HUES64 (cell line): Measurements from ENCODE around the gene DDAH2.
A peak's percentile ranks its signal among the peaks of the same experiment; 100 is the strongest.

Experiments
- H3K27ac ChIP-seq: 2 replicates; pipeline ENCODE4 v1.7.0; 2013; ENCODE audit warnings: low read depth, low read length, inconsistent platforms
- H3K27me3 ChIP-seq: 2 replicates; pipeline ENCODE4 v1.6.1; 2013; ENCODE audit warnings: mild to moderate bottlenecking, low read length; ENCODE audit not compliant: insufficient read depth
- H3K36me3 ChIP-seq: 2 replicates; pipeline ENCODE4 v1.6.1; 2013; ENCODE audit warnings: mild to moderate bottlenecking, low read length; ENCODE audit not compliant: insufficient read depth
- H3K4me1 ChIP-seq: 2 replicates; pipeline ENCODE4 v1.6.1; 2013; ENCODE audit warnings: mild to moderate bottlenecking, low read length, moderate library complexity; ENCODE audit not compliant: insufficient read depth
- H3K4me3 ChIP-seq: 2 replicates; pipeline ENCODE4 v1.5.1; 2013; ENCODE audit warnings: mild to moderate bottlenecking, low read length, moderate library complexity
- H3K9ac ChIP-seq: 2 replicates; pipeline ENCODE4 v1.6.1; 2013; ENCODE audit warnings: mild to moderate bottlenecking, low read depth, low read length
- H3K9me3 ChIP-seq: 2 replicates; pipeline ENCODE4 v1.6.1; 2013; ENCODE audit warnings: low read depth, low read length; ENCODE audit not compliant: insufficient read depth
- WGBS: fragments of 150-250, 120-280 bp; methylation state at CpG from one replicate; pipeline ENCODE4 v1.1.7; 2013; ENCODE audit warnings: missing lambda C conversion rate; 5-methylcytosine and 5-hydroxymethylcytosine counted together

The DDAH2 gene

DNA sequence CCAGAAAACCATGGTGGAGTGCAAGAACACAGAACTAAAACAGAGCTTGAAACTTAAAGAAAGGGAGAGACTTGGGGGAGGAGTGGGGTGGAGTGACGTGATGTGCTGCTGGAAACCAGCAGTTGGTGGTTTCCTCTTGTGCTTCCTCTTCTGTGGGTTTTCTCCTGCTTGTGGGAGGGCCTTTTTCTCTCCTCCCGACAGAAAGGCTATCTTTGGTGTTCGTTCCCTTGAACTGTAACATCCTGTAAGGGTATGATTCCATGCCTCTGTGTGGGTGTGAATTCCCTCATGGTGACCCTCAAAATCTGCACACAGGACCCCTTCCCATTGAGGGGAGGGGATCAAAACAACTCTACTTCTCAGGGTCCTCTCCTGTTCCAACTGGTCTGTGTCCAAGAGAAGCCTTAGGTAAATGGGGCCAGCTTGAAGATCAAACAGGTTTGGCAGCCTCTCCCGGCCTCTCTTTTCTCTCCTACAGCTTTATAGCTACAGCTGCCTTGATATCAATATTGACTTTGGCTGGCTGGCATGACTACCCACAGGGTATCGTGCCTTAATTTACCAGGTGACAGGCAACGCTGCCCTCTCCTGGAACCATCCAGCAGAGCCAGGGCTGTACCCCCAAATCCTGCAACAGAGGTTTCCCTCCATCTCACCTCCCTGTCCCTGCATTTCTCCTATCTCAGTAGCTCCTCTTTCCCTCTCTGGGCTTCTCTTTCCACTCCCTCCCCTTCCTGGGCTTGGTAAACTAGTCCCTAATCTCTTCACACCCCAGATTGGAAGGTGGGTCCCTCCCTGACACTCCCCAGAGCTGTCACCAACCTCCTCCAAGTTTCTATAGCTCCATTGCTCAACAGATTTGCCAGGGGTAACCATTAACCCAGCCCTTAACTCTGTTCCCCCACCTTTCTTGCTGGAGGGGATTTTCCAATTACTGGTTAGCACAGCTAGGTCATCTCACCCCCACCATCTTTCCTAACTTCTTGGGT, 9.2 kb upstream of the DDAH2 start:
- WGBS, result 59% methylated on average over 4 of the region's 6 CpGs
- Histone ChIP-seq H3K4me1 (peaks cover 38% of the 10 kb centered on the region), H3K9ac (peak overlapping the region; percentile 3; the same call in 1 of the 2 replicates), H3K9me3 (no peaks in the 10 kb centered on the region), H3K4me3 (peak overlapping the region; percentile 11; the same call in 1 of the 2 replicates), H3K27ac (peak overlapping the region; percentile 70), H3K36me3 (peaks cover 31% of the 10 kb centered on the region), H3K27me3 (no peaks in the 10 kb centered on the region)

DNA sequence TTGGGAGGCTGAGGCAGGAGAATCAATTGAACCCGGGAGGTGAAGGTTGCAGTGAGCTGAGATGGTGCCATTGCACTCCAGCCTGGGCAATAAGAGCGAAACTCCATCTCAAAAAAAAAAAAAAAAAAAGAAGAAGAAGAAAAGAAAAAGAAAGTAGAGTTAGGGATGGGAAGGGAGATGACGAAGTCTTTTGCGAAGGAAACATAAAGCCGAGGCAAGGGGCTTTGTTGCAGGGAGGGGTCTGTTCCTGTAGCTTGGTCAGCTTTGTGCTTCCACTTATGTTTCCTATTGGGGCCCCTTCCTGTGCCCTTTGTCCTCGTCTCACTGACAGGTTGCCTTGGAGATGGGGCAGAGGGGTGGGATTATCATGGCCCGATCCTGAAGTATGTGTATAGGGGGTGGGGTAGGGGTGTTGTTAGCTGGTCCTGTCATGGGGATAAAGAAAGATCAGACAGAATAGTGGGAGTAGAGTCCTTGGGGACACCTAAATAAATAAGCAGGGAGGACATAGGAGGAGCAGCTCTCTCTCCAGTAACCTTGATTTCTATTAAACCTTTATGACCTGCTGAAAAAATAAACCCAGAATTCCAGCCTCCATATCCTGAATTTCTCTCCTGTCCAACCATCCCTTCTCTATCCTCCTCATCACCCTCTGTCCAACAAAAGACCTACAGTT, 8.4 kb upstream of the DDAH2 start:
- no peaks in the 10 kb centered on the region for H3K27me3 ChIP-seq
- H3K36me3 ChIP-seq, result peaks cover 30% of the 10 kb centered on the region
- H3K9ac ChIP-seq, result peak overlapping the region; percentile 3; the same call in 1 of the 2 replicates
- WGBS, result 38% methylated on average over 6 of the region's 7 CpGs
- peak overlapping the region; percentile 70 for H3K27ac ChIP-seq
- no peaks in the 10 kb centered on the region for H3K9me3 ChIP-seq
- peaks cover 38% of the 10 kb centered on the region for H3K4me1 ChIP-seq
- H3K4me3 ChIP-seq, result peak overlapping the region; percentile 11; the same call in 1 of the 2 replicates

DNA sequence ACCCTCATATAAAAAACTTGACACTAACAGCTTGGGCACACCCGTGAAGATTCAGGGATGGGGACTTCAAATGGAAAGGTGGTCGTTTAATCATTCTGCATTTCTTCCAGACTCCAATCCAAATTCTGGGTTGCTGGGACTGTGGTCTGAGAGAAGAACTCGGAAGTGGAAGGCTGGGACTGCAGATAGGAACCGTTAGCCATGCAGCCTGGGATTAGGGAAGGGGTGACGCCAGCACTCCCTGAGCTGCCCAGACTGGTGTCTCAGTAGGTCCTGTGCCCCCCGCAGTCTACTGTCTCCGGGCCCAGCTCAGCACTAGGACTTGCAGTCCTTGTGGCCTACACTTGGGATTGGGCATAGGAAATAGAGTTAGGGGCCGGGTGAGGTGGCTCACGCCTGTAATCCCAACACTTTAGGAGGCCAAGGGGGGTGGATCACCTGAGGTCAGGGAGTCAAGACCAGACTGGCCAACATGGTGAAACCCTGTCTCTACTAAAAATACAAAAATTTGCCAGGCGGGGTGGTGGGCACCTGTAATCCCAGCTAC, 7.7 kb upstream of the DDAH2 start:
- H3K4me3 ChIP-seq, result peak overlapping the region; percentile 90
- WGBS, result 33% methylated on average over 10 of the region's 10 CpGs

DNA sequence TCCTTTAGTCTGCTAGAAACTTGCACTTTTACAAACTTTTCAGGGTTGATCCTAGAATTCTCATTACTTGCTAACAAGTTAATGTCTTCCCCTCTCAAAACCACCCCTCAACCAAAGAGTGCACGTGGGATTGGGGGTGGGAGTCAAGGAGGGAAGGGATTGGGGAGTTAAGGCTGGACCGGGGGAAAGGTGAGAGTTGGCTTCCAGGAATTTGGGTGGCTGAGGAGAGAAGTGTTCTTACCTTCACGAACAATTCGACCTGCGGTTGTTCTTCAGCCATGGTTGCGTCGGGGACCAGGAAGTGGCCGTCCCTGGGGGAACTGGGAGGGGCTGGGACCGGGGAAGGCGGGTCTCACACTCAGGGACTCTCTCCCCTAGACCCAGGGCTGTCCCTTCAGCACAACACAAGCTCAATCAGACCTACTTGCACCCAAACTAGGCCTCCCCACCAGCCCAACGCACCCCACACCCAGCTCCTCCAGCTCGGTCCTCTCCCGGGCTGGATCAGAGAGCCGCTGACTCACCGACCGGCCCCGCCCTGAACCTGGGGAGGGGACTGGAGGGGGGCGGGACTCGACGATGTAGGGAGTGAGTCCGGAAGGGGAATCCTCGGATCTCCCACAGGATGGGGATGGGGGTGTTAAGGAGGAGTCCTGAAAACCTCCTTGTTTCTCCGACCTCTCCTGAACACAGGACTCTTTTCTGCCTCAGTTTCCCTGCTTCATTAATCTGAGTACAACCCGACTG, 7.1 kb upstream of the DDAH2 start, which contains the start of gene CLIC1:
TSS of gene CLIC1 (minus strand) at position 510 of the 747 bp plus-strand sequence. CDS start at position 280, 230 bp downstream.
- H3K27ac ChIP-seq, result peak within 1 kb of the TSS; percentile 83
- H3K9ac ChIP-seq, result peak within 1 kb of the TSS; percentile 76
- peaks cover 30% of the 10 kb centered on the region for H3K36me3 ChIP-seq
- H3K4me1 ChIP-seq, result peaks cover 38% of the 10 kb centered on the region
- no peaks in the 10 kb centered on the region for H3K27me3 ChIP-seq
- peak within 1 kb of the TSS; percentile 90 for H3K4me3 ChIP-seq
- H3K9me3 ChIP-seq, result no peaks in the 10 kb centered on the region
- WGBS, result under 1% methylated on average over 23 of the region's 24 CpGs

More for the DNA sequence above, 7.7 kb upstream of the DDAH2 start:
- Histone ChIP-seq H3K27me3 (no peaks in the 10 kb centered on the region), H3K9ac (peak overlapping the region; percentile 76; the same call in 1 of the 2 replicates), H3K4me1 (peaks cover 38% of the 10 kb centered on the region), H3K9me3 (no peaks in the 10 kb centered on the region), H3K36me3 (peaks cover 30% of the 10 kb centered on the region), H3K27ac (peak overlapping the region; percentile 83; the same call in 1 of the 2 replicates)

GRCh38 chr6:31734821-31735406, 5.8 kb upstream of the DDAH2 start:
- H3K4me3 ChIP-seq, result peak overlapping the region; percentile 90
- H3K27ac ChIP-seq, result peak overlapping the region; percentile 80
- peak overlapping the region; percentile 76 for H3K9ac ChIP-seq
- H3K4me1 ChIP-seq, result peaks cover 37% of the 10 kb centered on the region
- 2% methylated on average over 18 of the region's 18 CpGs for WGBS
- H3K9me3 ChIP-seq, result no peaks in the 10 kb centered on the region
- H3K36me3 ChIP-seq, result peaks cover 38% of the 10 kb centered on the region
- no peaks in the 10 kb centered on the region for H3K27me3 ChIP-seq

- Histone ChIP-seq H3K4me3 (peak overlapping the region; percentile 90), H3K36me3 (peaks cover 38% of the 10 kb centered on the region), H3K9me3 (no peaks in the 10 kb centered on the region), H3K4me1 (peaks cover 36% of the 10 kb centered on the region), H3K27me3 (no peaks in the 10 kb centered on the region), H3K27ac (peak overlapping the region; percentile 46), H3K9ac (peak overlapping the region; percentile 63; the same call in 1 of the 2 replicates)
- WGBS, result 0% methylated on average over 2 of the region's 2 CpGs
Observed at GRCh38 chr6:31734247-31734820, 5.2 kb upstream of the DDAH2 start.

GRCh38 chr6:31733734-31734133, 4.6 kb upstream of the DDAH2 start:
- Histone ChIP-seq H3K9me3 (no peaks in the 10 kb centered on the region), H3K36me3 (peaks cover 38% of the 10 kb centered on the region), H3K4me1 (peaks cover 34% of the 10 kb centered on the region), H3K27ac (no peak overlapping the region), H3K27me3 (no peaks in the 10 kb centered on the region), H3K4me3 (peak overlapping the region; percentile 90; the same call in 1 of the 2 replicates), H3K9ac (no peak overlapping the region)
- WGBS, result 95% methylated on average over 4 of the region's 4 CpGs

- Histone ChIP-seq H3K27me3 (no peaks in the 10 kb centered on the region), H3K36me3 (peaks cover 52% of the 10 kb centered on the region), H3K4me1 (peaks cover 19% of the 10 kb centered on the region), H3K9ac (no peak overlapping the region), H3K4me3 (no peak overlapping the region), H3K9me3 (no peaks in the 10 kb centered on the region), H3K27ac (no peak overlapping the region)
- 85% methylated on average over 3 of the region's 3 CpGs for WGBS
Observed at GRCh38 chr6:31732029-31732428, 2.9 kb upstream of the DDAH2 start.

- H3K27me3 ChIP-seq, result no peaks in the 10 kb centered on the region
- peak overlapping the region; percentile 94 for H3K4me3 ChIP-seq
- peaks cover 14% of the 10 kb centered on the region for H3K4me1 ChIP-seq
- H3K9ac ChIP-seq, result no peak overlapping the region
- H3K9me3 ChIP-seq, result no peaks in the 10 kb centered on the region
- H3K27ac ChIP-seq, result peak overlapping the region; percentile 32; the same call in 1 of the 2 replicates
- H3K36me3 ChIP-seq, result peaks cover 65% of the 10 kb centered on the region
- WGBS, result 82% methylated on average over 11 of the region's 11 CpGs
Observed at GRCh38 chr6:31730631-31731086, 1.6 kb upstream of the DDAH2 start.
